ENCODE data around the gene BTBD9. TPM values are rescaled to one million over a fixed set of nuclear protein-coding genes. Genes with fewer than 3 reads are reported as not detected.

The BTBD9 gene
- total RNA-seq, 1 donor from 2014 or later: 4.5 TPM

- no peak overlapping the region for H3K4me3 ChIP-seq (ENCODE audit: low read depth, low read length)
- no peaks in the 10 kb centered on the region for H3K27me3 ChIP-seq (ENCODE audit: control insufficient read depth, insufficient read depth, low read length)
- no peak for DNase-seq (ENCODE audit: low read depth)
- FAIRE-seq: no peak
- peaks cover 2% of the 10 kb centered on the region for H3K36me3 ChIP-seq (ENCODE audit: control insufficient read depth, insufficient read depth, low read length)
- TF ChIP-seq CTCF (IDR thresholded peaks at IDR 0.05; ENCODE audit: insufficient read depth, low read length, severe bottlenecking): no peak
Measured at GRCh38 chr6:38146734-38147027, 493.0 kb downstream of the BTBD9 start.

GRCh38 chr6:38146021-38146733 is 493.6 kb downstream of the BTBD9 start:
- DNase-seq (ENCODE audit: low read depth) (no peak), FAIRE-seq (no peak)
- Histone ChIP-seq H3K4me3 (ENCODE audit: low read depth, low read length) (no peak overlapping the region), H3K27me3 (ENCODE audit: control insufficient read depth, insufficient read depth, low read length) (no peaks in the 10 kb centered on the region), H3K36me3 (ENCODE audit: control insufficient read depth, insufficient read depth, low read length) (peaks cover 2% of the 10 kb centered on the region)
- TF ChIP-seq CTCF (IDR thresholded peaks at IDR 0.05; ENCODE audit: insufficient read depth, low read length, severe bottlenecking): no peak

GRCh38 chr6:38144365-38144945 is 495.3 kb downstream of the BTBD9 start:
- TF ChIP-seq CTCF (IDR thresholded peaks at IDR 0.05; ENCODE audit: insufficient read depth, low read length, severe bottlenecking): no peak
- FAIRE-seq (no peak), DNase-seq (ENCODE audit: low read depth) (no peak)
- no peaks in the 10 kb centered on the region for H3K27me3 ChIP-seq (ENCODE audit: control insufficient read depth, insufficient read depth, low read length)
- H3K36me3 ChIP-seq (ENCODE audit: control insufficient read depth, insufficient read depth, low read length): peaks cover 3% of the 10 kb centered on the region
- no peak overlapping the region for H3K4me3 ChIP-seq (ENCODE audit: low read depth, low read length)

GRCh38 chr6:38143191-38144150 is 496.3 kb downstream of the BTBD9 start:
- DNase-seq (ENCODE audit: low read depth): no peak
- no peak for FAIRE-seq

More at GRCh38 chr6:38143191-38144150, 496.3 kb downstream of the BTBD9 start:
- TF ChIP-seq CTCF (IDR thresholded peaks at IDR 0.05; ENCODE audit: insufficient read depth, low read length, severe bottlenecking): no peak
- H3K36me3 ChIP-seq (ENCODE audit: control insufficient read depth, insufficient read depth, low read length): peaks cover 2% of the 10 kb centered on the region
- no peak overlapping the region for H3K4me3 ChIP-seq (ENCODE audit: low read depth, low read length)
- H3K27me3 ChIP-seq (ENCODE audit: control insufficient read depth, insufficient read depth, low read length): no peaks in the 10 kb centered on the region

All from bronchial epithelial cell (primary cell).